ENCODE measurements around the gene CEMIP.

CEMIP gene

DNA sequence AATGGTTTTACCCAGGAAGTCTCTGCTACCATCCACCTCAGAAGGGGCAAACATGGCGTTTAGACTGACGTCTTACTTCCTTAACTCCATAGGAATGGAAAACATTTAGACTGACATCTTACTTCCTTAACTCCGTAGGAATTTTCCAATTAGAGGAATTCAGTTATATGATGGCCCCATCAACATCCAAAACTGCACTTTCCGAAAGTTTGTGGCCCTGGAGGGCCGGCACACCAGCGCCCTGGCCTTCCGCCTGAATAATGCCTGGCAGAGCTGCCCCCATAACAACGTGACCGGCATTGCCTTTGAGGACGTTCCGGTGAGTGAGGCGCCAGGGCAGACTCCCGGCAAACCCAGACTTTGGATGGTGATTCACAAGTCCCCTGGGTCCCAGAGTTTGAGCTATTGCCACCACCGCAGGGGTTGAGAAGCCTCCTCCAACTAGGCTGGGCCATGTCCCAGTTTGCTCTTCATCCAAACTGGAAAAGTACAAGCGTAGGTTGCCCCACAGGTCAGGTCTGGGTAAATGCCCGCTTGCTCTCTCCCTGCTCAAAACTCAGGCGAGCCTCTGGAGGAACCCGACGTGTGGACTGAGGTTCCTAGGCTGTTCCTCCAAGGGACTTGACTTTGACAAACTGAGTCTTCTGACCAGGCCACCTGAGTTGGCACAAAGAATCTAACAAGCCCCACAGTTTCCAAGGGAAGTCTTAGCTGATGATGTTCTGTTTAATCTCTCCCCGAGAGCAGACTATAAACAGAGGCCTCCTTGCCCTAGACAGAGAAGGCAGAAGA is 152.7 kb downstream of the CEMIP start:
- no peak for DNase-seq (ENCODE audit: low spot score)

DNA sequence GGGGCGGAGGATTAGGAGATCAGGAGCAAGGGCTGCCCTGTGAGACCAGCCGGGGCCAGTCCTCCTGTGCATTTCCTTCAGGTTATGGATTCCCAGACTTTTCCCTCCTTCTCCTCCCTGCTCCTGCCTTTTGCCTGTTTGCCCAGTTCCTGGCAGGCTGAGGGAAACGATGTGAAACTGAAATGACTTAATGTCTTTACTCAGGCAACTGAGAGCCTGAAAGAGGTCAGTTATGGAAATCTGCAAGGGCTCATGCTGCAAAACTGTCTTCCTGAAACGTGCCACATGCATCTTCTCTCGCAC is 153.3 kb downstream of the CEMIP start:
- no peak for DNase-seq (ENCODE audit: low spot score)

DNA sequence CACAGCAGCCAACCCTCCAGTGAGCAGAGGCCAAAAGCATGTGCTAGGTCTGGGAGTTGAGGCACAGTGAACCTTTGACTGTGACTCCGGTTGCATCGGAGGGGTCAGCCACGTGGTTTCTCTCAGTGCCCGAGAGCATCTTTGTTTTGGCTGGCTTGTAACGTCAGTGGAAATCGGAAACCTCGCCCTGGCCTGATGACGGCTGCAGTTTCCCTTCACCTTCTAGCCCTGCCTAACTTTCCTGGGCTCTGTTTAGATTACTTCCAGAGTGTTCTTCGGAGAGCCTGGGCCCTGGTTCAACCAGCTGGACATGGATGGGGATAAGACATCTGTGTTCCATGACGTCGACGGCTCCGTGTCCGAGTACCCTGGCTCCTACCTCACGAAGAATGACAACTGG is 153.8 kb downstream of the CEMIP start:
- DNase-seq (ENCODE audit: low spot score) = no peak

DNA sequence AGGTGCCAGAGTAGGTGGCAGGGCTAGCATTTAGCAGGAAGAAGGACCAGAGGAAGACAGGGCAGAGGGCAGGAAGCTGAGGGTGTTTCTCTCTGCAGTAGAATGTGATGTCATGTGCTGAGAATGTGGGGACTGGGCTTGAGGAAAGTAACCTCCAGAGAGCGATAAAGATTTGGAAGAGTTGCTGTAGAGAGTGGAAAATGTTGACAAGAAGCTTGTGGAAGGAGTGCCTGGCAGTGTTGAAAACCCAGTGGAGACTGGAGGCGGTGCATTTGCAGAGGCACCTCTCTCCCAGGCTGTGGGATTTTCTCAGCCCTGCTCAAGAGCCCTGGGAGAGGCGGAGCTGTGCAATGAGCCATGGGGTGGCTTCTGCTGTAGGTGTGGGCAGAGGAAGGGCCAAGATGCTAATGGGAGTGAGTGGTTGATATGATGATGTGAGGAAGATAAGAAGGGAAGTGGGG is 155.6 kb downstream of the CEMIP start:
- no peak for DNase-seq (ENCODE audit: low spot score)

DNA sequence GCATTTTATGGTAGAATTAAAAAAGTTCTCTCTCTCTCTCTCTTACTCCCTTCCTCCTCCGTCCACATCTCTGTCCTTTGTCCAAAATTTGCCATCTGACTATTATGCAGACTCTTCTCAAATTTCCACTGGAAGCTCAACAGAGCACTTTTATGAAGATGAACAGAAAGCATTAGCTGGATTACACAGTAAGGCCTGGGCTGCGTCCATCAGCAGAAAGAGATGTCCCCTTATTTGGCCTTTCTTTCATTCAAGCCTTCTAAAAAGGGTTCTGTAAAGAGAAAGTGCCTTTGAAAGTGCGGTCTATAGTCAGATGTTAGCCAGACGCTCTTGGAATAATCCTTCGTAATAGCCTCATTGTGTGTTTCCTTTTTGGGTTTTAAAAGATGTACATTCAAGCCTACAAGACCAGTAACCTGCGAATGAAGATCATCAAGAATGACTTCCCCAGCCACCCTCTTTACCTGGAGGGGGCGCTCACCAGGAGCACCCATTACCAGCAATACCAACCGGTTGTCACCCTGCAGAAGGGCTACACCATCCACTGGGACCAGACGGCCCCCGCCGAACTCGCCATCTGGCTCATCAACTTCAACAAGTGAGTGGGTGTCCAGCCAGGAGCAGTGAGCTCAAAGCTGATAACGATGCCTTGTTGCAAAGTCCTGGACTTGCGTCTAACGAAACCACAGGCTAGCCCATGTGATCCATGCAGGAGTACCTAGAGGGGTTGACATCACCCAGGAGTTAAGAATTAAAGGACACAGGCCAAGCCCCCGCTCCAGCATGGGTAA is 157.3 kb downstream of the CEMIP start:
- DNase-seq (ENCODE audit: low spot score) = no peak

DNA sequence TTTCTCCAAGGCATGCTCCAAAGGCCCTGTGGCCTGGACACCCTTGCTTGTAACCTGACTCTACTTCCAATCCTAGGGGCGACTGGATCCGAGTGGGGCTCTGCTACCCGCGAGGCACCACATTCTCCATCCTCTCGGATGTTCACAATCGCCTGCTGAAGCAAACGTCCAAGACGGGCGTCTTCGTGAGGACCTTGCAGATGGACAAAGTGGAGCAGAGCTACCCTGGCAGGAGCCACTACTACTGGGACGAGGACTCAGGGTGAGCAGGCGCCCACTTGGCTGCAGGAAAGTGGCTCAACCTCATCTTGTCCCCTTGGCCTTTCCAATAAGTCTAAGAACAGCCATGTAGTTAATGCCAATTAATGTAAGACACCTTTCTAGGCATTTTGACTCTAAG is 158.5 kb downstream of the CEMIP start:
- DNase-seq (ENCODE audit: low spot score) = no peak

DNA sequence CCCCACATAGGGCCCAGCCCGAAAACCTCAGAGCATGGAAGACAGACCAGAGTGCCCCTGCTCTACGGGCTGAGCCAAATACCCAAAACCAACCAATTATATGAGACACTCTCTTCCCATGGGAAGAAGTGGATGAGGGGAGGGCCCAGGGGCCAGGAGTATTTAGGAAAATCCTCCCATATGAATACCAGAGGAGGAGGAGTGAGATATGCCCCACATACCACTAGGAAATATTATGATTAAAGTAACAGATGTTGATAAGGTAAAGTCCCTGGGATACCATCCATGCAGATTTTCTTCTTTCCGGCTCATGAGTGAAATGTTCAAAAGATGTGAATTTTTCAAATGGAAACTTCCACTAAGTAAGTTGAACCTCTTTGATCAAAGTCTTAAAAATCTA is 160.0 kb downstream of the CEMIP start:
- no peak for DNase-seq (ENCODE audit: low spot score)

DNA sequence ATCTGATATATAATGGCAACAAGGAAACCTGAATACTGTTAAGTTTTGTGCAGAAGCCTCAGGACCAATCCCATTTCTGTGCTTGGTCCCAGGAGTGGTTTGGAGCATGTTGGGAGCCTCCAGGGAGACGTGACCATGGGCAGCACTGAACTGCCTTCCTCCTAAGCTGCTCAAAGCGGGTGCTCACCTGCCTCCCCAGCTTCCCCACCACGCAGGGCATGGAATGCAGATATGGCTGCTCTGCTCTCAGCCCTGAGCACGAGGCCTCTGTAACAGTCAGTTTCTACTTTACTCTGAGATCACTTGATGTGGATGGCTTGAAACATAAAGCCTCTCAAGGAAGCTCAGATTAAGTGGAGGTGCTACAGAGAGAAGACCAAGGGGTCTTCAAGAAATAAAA is 161.2 kb downstream of the CEMIP start:
- no peak for DNase-seq (ENCODE audit: low spot score)

DNA sequence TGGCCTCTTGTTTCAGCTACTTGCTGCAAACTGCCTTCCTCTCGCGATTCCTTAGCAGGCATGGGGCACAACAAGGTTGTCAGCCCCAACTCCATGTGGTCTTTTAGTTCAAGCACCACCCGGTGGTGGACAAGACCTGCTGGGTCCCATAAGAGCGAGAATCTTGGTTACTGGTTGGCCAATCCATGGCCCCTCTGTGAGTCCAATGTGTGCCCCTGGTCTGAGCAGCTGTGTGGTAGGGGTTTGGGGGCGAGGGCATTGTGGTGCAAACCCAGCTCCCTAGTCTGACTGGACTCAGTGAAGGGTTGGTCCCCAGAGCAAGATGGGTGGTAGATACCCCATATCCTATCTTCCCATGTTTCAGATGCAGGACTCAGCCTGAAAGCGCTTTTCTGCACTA is 161.7 kb downstream of the CEMIP start:
- DNase-seq (ENCODE audit: low spot score) = no peak

DNA sequence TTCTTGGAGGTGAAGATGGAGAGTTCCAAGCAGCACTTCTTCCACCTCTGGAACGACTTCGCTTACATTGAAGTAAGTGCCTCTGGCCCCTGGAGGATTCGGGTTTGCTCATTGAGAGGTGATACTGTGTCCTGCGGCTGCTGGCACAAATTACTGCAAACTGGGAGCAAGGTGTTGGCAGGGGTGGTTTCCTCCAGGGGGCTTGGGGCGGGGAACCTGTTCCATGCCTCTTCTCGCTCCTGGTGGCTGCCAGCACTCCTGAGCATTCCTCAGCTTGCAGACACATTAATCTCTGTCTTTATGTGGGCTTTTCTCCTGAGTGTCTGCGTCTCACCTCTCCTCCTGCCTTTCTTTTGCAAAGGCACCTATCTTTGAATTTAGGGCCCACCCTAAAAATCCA is 163.1 kb downstream of the CEMIP start:
- no peak for DNase-seq (ENCODE audit: low spot score)

DNA sequence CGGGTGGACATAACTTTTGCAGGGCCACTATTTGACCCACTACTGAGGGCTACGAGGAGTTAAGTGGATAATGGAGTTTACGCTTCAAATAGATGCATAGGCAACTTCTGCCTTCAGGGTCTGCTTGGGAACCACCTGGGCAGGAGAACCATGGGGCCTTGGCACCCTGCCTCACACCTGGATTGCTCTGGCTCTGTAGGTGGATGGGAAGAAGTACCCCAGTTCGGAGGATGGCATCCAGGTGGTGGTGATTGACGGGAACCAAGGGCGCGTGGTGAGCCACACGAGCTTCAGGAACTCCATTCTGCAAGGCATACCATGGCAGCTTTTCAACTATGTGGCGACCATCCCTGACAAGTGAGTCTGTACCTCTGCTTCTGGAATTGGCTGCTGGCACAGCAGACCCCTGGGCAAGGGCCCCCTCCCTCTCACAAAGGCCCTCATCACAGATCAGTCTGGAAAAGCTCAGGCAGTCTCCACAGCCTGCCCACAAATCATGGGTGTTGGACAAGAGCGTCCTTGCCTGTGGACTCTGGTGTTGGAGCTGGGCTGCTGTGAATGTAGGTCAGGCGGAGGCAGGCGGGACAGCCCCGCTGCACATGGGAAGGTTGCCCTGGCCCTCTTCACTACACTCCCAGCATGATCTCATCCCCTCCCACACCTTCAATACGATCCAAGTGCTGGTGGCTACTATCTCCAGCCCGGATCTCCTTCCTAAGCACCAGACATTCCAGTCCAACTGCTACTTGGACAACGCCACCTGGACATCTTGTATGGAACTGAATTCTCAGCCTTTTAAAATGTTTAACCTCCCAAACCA is 163.8 kb downstream of the CEMIP start:
- DNase-seq (ENCODE audit: low spot score) = no peak

DNA sequence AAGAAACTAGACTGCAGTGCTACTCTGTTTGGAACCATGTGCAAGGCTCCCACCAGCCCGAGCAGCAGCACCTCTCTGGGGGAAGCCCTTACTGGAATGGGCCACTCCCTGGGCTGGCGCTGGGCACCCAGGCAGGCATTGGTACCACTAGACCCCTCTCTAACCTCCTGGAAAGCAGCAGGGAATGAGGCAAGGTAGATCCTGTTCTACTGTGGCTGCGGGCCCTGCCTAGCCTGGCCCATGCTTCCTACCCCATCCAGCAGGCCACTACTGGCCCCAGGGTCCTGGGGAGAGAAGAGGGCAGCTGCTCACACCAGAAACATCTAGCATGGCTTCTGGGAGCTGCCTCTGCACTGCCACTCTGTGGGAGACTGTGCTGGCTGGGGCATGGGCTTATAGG is 165.6 kb downstream of the CEMIP start:
- DNase-seq (ENCODE audit: low spot score) = no peak

DNA sequence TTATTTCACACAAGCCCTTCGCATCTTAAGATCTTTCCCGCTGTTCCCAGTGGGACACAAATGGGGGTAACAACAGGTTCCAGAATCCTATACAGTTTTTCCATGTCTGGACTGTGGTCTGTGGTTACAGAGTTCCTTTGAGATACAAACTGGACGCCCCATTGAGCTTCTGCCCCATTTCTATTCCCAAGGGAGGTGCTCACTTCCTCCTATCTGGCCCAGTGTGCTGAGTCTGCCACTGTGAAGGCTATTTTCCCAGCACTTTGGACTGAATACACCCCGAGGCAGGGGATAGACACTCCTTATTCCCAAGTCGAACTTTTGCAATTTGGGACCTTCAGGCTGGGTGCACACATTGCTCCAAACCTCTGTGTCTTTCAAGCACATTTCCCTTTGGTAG is 166.4 kb downstream of the CEMIP start:
- DNase-seq (ENCODE audit: low spot score) = no peak

DNA sequence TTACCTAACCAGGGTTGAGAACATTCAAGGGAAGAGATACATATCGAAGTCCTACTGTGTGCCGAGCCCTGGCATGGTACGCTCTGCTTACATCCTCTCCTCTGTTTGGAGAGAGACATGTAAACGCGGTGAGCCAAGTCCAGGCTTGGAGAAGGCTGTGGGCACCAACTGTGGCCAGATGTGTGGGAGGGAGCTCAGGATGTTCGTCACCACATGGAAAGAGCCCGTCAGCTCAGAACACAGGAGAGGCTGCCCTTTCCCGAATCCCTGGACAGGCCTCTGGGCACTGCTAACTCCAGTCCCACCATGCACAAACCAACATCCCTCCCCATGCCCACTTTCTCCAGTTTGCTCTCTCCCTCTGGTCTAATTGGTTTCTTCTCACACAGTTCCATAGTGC is 167.4 kb downstream of the CEMIP start:
- no peak for DNase-seq (ENCODE audit: low spot score)

DNA sequence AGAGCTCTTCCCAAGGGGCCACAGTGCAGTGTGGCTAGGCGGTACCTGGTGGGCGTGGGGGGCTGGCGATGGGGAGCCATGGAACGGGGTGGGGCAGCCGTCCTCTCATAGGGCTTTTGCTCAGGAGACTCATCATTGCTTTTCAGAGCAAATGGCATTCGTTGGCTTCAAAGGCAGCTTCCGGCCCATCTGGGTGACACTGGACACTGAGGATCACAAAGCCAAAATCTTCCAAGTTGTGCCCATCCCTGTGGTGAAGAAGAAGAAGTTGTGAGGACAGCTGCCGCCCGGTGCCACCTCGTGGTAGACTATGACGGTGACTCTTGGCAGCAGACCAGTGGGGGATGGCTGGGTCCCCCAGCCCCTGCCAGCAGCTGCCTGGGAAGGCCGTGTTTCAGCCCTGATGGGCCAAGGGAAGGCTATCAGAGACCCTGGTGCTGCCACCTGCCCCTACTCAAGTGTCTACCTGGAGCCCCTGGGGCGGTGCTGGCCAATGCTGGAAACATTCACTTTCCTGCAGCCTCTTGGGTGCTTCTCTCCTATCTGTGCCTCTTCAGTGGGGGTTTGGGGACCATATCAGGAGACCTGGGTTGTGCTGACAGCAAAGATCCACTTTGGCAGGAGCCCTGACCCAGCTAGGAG is 169.6 kb downstream of the CEMIP start:
- DNase-seq (ENCODE audit: low spot score) = no peak

DNA sequence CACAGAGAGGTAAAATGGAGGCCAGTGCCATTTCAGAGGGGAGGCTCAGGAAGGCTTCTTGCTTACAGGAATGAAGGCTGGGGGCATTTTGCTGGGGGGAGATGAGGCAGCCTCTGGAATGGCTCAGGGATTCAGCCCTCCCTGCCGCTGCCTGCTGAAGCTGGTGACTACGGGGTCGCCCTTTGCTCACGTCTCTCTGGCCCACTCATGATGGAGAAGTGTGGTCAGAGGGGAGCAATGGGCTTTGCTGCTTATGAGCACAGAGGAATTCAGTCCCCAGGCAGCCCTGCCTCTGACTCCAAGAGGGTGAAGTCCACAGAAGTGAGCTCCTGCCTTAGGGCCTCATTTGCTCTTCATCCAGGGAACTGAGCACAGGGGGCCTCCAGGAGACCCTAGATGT is 170.6 kb downstream of the CEMIP start:
- DNase-seq (ENCODE audit: low spot score) = no peak

DNA sequence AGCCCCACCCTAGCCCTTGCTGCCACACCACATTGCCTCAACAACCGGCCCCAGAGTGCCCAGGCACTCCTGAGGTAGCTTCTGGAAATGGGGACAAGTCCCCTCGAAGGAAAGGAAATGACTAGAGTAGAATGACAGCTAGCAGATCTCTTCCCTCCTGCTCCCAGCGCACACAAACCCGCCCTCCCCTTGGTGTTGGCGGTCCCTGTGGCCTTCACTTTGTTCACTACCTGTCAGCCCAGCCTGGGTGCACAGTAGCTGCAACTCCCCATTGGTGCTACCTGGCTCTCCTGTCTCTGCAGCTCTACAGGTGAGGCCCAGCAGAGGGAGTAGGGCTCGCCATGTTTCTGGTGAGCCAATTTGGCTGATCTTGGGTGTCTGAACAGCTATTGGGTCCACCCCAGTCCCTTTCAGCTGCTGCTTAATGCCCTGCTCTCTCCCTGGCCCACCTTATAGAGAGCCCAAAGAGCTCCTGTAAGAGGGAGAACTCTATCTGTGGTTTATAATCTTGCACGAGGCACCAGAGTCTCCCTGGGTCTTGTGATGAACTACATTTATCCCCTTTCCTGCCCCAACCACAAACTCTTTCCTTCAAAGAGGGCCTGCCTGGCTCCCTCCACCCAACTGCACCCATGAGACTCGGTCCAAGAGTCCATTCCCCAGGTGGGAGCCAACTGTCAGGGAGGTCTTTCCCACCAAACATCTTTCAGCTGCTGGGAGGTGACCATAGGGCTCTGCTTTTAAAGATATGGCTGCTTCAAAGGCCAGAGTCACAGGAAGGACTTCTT is 171.3 kb downstream of the CEMIP start:
- DNase-seq (ENCODE audit: low spot score) = no peak

DNA sequence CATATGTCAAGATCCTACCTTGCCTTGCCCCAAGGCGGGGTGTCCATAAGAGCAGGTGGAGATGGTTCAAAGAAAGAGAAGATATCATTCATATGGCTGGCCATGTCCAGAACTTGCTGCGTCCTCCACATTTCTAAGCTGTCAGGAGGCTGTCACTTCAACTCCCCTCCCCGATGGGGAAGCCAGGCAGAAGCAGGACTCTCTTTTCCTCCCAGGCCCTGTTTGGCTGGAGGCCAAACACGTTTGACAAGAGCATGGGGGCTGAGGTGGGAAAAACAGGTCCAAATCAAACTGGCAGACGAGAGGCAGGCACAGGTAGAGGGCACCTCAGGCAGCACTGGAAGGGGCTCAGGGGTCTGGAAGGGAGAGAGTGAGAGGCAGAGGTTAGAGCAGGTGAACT is 172.8 kb downstream of the CEMIP start:
- DNase-seq (ENCODE audit: low spot score) = no peak

DNA sequence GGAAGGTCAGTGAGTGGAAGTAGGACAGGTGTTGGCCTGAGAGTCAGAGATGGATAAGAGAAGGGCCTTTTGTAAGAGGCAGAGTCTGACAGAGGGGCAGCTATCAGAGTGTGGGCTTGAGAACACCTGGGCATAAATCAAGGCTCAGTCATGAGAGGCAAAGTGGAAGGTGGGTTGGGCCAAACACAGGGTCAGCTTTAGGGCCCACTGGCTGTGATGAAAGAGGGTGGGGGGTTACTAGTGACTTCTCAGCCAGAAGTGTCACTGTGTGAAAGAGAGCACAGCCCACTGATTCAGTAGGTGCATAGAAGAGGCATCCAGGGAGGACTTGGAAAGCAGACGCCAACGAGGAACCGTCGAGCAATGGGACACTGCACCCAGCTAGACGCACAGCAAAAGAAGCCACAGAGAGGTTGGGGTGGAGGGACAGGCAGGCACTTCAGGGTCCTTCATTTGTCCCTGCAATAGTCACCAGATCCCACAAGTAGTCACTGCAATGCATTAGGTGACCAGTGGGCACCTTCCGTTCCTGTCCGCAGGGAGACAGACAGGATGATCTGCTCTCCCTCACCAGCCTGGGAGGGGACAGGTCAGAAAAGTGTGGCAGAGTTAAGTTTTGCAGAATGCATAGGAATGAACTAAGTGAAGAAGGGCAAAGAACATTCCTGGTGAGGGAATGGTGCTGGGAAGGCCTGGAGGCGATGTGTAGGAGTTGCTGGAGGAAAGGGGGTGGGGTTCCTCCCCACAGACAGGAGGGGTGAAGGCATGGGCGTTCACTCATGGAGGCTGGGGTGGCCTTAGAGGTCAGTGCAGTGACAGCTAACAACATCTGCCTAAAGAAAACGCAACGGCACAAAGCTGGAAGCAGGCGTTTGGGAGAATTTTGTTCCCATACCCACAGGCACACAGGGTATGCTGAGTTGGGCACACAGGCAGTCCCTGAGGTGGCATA is 174.1 kb downstream of the CEMIP start:
- DNase-seq (ENCODE audit: low spot score) = no peak

Data from putamen (tissue), 1 donor.